ENCODE measurements around the gene OSBPL1A.

Gene OSBPL1A

DNA sequence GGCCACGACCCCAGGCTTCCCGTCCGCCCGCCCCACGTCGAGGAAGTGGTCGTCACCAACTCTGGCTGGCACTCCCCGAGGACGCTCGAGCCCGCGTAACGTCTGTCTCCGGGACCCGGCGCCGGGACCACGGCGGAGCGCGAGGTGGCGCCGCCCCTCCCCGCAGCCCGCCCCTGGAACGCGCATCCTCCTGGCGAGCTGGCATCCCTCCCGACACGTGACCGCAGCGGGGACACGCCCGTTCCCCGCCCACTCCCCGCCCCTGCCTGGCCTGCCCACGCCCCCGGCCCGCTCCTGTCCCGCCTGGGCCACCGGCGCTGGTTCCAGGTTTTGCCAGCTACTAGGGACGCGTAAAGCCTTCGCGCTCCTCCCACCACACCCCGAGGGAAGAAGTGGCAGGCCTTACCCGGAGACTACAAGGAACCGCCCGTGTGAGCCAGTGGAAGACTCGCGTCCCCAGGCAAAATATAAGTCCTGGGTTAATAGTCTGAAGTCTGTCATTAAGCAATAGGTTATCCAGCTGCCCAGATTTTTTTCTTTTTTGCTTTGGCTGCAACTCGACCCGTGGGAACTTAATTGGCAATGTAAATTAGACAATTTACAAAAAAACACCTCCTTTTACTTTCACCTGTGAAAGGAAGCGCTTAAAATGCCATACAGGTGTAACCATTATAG, at the start of gene OSBPL1A:
Gene OSBPL1A (minus strand): TSS at position 131 of the 675 bp plus-strand sequence. CDS start 20,291 bp downstream, outside the sequence.
- peak; percentile 95 for DNase-seq (ENCODE audit: low spot score)

DNA sequence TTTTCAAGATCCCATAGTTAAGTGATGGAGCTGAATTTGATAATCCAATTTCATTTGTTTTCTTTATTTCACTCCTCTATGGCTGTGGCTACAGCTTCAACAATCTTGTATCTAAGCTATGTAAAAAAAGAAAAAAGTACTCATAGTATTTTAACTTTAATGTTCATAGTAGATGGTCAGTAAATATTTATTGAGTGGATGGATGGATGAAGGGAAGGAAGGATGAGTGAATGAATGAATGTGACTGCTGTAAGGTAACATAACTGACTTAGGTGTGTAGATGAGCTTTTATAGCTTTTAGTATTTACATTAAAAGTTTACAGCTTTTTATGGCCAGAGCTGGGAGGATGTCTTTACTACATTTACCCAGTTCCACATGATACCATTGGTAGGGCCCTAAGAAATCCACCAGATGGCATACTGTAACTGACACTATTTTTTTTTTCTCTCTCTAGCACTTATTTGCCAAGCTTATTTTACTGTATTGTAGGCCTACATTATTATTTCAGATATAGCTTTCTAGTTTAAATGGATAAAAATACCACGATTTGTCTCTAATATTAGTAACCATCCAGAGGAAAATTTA, 49.4 kb upstream of the OSBPL1A start:
- no peak for DNase-seq (ENCODE audit: low spot score)

DNA sequence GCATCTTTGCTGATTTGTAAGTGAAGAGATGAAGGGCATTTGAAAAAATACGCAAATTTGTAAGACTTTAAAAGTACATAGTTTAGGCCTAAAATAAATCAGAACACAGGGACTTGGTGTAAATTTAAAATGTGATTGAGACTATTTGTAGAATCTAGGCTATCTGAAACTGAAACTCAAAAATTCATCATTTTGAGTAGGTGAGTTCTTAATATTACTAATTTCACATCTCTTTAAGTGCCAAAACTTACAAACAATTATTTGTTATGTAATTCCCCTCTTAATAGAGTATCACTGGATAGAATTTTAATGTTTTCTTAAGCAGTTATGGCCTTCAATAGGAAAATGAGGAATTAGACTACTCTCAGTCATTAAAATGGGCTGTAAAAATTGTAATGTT, 48.8 kb upstream of the OSBPL1A start:
- no peak for DNase-seq (ENCODE audit: low spot score)

DNA sequence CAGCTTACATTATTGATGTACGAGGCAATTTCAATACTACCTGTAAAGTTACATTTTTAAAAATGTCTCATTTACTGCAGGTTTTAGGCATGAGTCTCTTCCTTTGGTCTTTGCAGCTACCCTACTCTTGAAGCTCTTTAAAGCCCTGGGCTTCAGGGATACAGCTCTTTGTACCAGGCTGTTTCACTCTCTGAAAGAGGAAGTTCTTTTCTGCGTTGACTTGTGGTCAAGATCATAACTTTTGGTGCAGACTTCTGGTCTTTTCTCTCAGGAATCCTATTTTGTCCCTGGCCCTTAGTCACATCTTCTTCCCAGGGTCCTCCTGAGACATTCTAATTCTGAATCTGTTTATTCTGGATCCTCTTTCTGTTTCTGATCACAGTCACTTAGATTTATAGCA, 46.2 kb upstream of the OSBPL1A start:
- peak; percentile 20 for DNase-seq (ENCODE audit: low spot score)

DNA sequence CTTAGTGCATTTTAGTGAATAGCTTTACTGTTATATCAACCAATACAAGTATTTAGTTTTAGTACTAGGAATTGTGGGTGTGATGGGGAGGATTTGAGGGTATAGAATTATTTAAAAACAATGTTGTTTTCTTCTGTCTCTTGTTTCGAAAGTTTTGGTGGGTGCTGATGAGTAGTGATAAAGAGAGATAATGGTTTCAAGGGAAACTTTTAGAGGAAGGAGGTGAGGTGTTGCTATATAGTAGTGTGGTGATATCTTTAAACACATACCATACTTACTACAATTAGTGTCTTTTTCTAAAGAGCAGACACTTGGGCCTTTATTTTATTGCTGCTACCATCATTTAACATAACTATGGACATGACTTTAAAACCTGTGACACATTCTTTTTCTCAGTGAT, 39.3 kb upstream of the OSBPL1A start:
- DNase-seq (ENCODE audit: low spot score): no peak

DNA sequence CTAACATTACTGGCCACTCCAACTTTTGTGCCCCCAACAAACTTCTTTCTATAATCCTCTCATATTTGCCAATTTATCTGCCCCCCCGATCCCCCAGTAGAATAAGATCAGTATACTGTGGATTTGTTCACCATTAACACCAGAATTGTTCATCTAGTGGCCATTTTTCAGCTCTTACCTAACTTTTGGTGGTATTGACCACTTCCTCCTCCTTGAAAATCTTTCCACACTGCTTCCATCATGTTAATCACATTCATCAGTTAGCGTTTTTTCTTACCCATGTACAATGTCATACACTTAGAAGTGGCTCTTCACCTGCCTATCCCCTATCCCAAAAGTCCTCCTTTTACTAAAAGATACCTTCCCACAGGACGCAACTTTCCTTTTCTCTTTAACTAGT, 35.0 kb upstream of the OSBPL1A start:
- no peak for DNase-seq (ENCODE audit: low spot score)

DNA sequence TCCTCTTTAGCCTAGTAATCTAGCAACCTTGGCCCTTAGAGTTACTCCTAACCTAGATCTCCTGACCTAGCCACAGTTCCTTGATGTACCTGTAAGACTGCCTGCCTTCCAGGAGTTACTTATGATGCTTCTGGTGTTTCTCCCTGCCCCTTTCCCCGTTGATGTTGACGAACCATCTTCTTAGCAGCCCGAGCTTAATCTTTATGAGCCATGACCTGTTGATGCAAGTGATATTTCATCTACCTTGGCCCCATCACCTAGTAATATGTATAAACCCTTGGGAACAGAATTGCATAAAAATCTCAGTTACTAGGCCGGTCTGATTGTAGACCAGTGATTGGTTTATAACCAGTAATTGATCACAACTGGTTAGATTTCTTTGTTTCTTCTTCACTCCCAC, 31.6 kb upstream of the OSBPL1A start:
- no peak for DNase-seq (ENCODE audit: low spot score)

DNA sequence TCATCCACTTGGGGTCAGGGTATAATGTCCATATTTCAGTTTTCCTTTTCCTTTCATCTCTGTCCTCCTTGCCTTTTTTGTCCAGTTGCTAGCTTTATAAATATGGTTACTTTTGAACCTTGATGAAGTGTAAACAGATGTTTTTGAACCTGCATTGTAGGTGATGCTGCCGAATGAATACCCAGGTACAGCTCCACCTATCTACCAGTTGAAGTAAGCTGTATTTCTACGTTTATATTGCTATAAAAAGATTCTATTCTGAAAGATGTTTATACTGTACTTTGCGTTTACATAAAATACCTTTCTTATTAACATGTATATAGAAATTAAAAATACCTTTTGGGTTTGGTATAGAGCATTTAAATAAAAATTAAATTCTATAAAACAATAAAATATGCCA, 31.1 kb upstream of the OSBPL1A start:
- DNase-seq (ENCODE audit: low spot score): no peak

DNA sequence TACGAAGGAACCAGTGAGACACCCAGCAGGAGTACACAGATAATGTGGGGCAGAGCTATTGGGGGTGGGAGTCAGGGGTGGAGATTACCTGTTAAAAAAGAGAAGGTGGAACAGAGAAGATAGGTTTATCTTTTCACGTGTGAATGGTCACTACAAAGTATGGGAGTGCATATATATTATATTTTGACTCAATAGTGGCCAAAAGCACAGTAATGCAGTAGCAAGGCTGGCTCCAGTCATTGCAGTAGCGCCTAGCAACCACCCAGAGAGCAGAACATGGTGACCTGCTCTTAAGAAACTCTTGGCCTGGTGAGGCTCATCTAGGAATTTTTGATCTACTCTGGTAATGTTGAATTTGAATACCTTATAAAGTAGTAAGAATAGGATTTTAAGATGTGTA, 29.9 kb upstream of the OSBPL1A start:
- DNase-seq (ENCODE audit: low spot score): no peak

DNA sequence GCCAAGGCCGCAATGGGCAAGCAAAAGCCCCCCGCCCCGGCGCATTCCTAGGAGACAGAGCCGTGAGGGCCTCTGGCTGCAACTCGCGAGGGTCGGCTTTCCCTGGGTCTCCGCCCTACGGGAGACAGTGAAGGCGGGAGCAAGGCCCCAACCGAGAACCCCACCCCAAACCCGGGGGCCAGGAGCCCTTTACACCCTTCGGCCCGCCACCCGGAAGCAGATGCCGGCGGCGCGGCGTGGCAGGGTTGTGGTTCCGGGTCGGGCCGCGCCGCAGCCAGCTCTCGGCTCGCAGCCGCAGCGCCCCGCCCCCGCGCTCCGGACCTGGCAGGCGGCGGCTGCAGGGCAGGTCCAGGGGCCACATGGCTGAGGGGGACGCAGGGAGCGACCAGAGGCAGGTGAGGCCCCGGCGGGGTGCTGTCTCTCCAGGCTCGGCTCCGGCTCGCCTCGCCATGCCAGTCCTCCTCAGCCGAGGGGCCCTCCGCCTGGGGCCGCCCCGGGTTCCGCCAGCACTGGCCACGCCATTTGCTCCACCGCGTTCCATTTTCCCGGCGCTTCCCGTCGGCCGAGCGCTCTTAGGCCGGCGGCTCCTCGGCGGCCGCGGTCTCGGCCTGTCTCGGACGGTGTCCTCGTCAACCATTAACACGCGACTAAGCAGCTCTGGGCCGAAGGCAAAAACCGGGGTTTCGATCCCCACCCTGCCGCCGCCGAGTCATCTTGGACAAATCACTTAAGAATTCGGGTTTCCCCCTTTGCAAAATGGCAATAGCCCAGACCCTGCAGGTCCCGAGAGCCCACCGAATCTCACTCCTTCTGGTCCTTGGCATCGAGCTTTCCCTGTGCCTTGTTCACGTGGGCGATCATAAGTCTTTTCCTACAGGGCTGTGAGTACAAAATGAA, 29.0 kb upstream of the OSBPL1A start, which contains the start of gene IMPACT:
Gene IMPACT (plus strand): TSS at position 273 of the 897 bp plus-strand sequence. CDS start 87 bp downstream, at position 360.
- DNase-seq (ENCODE audit: low spot score): peak; percentile 80

DNA sequence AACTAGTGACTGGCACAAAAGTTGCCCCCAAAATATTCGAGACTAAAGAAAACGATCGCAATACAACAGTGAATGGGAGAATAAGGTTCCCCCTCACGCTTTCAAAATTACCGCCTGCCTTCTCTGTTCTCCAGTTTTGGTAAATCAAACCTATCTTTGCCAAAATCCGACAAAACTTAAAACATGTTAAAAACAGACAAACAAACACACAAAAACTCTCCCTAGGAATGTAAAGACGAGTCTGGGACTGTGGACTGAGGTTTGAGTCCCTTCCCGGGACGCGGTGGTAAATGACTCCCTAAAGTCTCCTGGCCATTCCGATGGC, 28.4 kb upstream of the OSBPL1A start:
- no peak for DNase-seq (ENCODE audit: low spot score)

DNA sequence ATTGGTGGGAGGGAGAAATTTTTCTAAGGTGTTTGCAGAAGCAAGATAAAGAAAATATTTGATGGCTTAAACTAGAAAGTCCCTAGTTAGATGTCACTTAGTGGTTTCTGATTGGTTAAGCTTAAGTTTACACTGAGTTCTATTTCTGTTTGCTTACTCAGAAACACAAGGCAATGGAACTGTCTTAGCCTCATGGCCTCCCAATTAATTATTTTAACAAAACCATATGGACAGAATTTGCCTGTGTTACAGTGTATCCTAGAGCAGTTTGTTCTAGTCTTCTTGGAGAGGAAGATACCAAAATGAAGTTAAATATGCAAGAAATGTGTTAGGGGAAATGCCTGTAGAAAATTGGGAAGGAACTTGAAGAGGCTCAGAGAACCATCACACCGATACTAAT, 24.2 kb upstream of the OSBPL1A start:
- no peak for DNase-seq (ENCODE audit: low spot score)

DNA sequence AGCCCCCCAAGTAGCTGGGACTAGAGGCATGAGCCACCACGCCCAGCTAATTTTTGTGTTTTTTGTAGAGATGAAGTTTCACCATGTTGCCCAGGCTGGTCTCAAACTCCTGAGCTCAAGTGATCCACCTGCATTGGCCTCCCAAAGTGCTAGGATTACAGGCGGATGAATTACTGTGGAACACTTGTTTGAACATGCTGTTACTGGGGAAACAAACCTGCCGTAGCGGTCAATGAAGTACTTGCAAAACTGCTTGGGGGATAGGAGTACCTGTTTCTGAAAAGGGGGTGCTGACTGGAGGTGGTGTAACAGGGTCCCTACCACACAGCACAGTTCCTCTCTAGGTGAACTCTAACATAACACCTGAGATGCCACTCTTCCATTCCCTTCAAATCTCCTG, 22.9 kb upstream of the OSBPL1A start:
- DNase-seq (ENCODE audit: low spot score): no peak

DNA sequence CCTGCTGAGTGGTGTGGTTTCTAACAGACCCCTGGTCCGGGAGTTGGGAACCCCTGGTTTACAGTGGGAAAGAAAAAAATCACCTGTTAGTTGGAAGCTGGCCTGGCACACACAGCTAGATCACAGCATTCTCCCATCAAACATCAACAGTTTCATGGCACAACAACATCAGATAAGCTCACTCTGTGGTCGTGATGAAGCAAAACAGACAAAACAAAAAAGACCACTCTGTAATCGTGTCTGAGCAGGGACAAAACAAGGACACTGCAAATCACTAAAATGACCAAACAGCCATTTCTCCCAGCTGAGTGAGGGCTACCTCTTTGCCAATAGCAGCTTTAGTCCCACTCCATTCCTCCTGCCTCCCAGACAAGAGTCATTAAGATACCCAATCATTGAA, 19.9 kb upstream of the OSBPL1A start:
- DNase-seq (ENCODE audit: low spot score): no peak

DNA sequence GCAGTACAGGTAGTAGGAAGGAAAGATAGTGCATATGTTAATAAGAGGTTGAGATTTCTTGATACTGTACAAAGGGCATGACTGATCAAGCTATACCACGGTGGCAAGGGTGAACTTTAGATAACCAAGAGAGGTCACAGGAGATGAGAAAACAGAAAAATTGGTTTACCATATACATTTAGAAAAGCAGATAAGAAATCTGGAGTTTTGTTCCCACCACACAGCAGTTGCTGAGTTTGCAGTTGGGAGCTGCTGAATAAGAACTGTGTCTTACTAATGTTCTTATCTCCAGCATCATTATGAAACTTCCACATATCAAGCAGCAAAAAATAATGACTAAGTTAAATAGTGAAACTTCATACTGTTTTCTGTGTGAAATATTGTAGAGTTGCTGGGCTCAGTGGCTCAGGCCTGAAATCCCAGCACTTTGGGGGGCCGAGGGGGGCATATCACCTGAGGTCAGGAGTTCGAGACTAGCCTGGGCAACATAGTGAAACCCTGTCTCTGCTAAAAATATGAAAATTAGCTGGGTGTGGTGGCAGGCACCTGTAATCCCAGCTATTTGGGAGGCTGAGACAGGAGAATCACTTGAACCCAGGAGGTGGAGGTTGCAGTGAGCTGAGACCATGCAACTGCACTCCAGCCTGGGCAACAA, 16.9 kb upstream of the OSBPL1A start:
- no peak for DNase-seq (ENCODE audit: low spot score)

DNA sequence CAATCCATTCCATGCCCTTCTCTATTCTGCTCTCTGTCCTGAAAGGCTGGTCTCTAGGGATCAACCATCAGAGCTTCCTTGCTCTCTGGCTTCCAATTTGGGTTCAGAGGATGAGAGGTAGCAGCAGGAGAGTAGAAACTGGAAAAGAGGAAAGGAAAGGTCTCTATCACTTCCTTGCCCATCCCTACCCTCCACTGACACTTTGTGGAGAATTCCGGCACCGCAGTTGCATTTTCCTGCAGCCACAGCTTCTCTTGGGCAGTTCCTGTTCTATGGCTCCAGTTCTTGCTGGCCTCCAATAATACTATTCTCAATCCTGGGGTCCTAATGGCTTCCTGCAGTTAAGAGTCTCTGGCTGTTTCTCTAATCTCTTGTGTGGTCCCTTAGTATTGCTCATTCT, 15.5 kb upstream of the OSBPL1A start:
- DNase-seq (ENCODE audit: low spot score): no peak

DNA sequence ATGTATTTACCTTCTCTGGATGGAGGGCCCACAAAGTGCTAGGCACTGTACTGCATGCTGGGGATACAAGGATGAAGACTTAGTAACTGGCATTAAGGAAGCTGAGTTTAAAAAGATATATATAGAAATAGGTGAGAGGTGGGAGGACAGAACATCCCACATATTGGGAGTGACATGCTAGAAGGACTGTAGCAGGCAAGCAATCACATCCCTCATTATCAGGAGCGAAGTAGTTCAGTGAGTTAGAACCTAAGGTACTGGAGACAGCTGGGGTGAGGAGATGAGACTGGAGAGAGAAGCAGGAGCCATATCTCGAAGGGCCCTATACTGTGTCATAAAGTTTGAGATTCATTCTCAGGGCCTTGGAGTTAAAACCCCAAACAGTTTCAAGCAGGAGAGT, 10.9 kb upstream of the OSBPL1A start:
- no peak for DNase-seq (ENCODE audit: low spot score)

DNA sequence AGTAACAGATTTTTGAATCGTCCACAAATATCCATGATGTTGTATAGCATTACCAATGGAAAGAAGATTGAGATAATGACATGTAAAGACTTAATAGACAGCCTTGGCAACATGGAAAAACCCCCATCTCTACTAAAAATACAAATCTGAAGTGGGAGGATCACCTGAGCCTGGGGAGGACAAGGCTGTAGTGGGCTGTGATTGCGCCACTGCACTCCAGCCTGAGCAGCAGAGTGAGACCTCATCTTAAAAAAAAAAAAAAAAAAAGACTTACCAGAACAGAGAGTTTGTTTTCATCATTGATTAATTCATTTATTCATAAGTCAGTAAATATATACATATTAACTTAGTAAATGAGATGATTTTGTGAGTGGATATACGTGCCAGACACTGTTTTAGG, 7.0 kb upstream of the OSBPL1A start:
- no peak for DNase-seq (ENCODE audit: low spot score)

DNA sequence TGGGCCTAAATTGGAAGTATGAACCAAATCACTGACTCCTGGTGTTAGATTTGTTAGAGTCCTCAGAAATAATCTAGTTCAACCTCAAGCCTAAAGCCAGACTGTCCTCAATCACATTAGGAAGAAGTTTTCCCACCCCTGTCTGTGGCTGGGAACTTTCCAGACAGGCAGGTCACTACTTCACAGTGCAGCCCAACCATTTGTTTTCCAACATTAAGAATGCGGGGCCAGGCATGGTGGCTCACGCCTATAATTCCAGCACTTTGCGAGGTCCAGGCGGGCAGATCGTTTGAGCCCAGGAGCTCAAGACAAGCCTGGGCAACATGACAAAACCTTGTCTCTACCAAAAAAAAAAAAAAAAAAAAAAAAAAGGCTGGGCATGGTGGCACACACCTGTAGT, 5.5 kb upstream of the OSBPL1A start:
- no peak for DNase-seq (ENCODE audit: low spot score)

DNA sequence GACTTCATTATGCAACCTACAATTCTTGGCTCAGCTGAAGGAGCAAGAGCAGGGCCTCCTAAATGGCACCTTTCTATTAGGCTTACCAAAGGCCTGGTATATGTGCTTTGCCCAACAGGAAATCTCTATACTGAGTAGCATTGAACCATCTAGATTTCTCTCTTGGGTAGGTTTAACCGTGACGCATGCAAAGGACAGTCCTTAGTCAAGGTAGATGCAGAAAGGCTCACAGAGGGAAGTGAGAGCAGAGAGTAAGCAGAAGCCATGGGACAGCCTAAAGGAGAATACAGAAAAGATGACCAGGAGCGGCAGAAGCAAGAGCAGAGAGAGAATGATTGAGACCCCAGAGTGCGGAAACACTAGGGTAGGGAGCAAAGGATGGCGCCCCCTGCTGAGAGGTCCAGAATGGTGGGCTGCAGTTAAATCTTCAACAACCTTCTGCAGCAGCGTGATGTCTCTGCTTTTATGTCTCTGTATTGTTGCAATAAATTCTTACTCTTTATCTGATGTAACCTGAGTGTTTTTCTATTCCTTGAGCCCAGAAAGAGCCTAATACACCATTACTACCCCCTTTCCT, 4.7 kb upstream of the OSBPL1A start:
- no peak for DNase-seq (ENCODE audit: low spot score)

DNA sequence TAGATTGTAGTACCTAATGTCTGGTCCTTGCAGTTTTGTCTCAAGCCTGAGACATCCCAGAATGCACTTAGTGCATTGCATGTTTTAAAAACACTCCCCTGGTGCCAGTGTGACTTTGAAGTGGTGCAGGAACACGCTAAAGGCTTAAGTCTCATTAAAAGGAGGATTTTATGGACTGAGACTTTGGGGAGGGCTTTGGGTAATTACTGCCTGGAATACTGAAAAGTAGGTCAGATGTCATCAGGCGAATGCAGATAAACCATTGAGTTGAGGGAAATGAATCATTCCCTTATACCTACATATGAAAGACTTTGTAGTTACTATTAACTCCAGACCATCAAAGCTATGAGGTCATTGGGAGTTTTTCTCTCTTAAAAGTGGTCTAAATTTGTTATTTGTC, 3.0 kb upstream of the OSBPL1A start:
- DNase-seq (ENCODE audit: low spot score): no peak

DNA sequence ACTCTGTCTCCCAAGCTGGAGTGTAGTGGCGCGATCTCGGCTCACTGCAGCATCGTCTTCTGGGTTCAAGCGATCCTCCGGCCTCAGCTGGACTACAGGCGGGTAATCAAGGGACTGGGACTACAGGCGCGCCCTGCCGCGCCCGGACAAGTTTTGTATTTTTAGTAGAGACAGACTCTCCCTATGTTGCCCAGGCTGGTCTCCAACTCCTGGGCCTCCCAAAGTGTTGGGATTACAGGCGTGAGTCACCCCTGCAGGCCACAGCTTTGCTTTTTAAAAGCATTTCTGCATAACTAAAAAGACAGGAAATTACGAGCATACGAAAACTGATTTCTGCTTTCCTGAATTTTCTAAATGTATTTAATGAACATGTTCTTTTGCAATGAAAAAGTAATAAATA, 916 bp upstream of the OSBPL1A start:
- no peak for DNase-seq (ENCODE audit: low spot score)

Measured in Ammon's horn (tissue), 1 donor.